Cerebellar nuclear complex (tissue), 1 donor: ENCODE data around the gene NLGN4Y.

Source experiments
- DNase-seq, 2 experiments: peaks; one replicate each; lab custom pipeline; 2025; lab: John Stamatoyannopoulos, UW

The NLGN4Y gene

GRCh38 chrY:14524272-14525231 lies at the start of gene NLGN4Y:
TSS of gene NLGN4Y (plus strand) at chrY:14524529. CDS start at chrY:14622120, 97,591 bp downstream.
- DNase-seq = no peak

- DNase-seq = no peak
These were observed 38.4 kb upstream of the NLGN4Y start for GRCh38 chrY:14485935-14486334.

GRCh38 chrY:14490226-14490625 lies 34.1 kb upstream of the NLGN4Y start:
- no peak for DNase-seq

DNA sequence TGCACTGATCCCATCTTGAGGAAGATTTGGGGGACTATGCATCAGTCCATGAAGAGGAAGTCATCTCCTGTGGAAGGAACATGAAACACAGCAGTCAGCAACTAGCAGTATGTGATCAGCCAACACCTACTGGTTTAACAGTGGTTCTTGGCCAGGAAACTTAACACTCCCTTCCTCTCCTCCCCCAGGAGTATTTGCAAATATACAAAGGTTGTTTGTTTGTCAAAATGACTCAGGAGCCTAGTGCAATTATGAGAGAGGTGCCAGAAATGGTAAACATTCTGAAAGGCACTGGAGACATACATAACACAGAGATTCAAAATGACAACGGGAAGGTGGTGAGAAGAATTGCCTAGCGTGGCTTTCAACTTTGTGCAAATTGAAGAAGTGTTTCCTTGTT lies 26.3 kb upstream of the NLGN4Y start:
- no peak for DNase-seq

GRCh38 chrY:14504592-14504991 lies 19.7 kb upstream of the NLGN4Y start:
- no peak for DNase-seq

DNA sequence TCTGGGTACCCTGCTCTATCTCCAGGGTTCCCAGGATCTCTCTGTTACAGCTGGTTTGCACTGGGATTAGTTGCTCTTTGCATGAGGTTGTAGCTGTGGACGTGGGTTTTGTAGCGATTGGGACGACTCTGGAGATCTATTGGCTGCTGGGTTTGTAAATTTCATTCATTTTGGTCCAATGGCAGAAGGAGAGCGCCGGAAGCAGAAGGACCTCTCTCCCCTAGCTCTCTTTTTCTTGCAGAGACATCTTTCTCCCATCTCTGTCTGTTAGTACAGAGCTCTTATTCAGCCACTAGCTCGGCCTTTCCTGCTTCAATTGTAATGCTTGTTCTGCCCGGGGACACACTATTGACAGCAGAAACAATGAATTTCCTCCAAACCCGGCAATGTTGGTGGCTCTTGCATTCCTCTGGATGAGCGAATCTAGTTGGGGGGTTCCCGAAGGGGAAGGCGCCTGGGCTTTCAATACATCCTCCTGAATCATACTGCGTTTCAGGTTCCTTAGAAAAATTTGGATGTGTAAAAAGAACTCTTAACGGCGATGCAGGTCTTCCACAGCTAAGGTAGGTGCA lies 1.9 kb upstream of the NLGN4Y start:
- no peak for DNase-seq

- DNase-seq = no peak
These were observed 648 bp upstream of the NLGN4Y start for GRCh38 chrY:14523491-14524271.

DNA sequence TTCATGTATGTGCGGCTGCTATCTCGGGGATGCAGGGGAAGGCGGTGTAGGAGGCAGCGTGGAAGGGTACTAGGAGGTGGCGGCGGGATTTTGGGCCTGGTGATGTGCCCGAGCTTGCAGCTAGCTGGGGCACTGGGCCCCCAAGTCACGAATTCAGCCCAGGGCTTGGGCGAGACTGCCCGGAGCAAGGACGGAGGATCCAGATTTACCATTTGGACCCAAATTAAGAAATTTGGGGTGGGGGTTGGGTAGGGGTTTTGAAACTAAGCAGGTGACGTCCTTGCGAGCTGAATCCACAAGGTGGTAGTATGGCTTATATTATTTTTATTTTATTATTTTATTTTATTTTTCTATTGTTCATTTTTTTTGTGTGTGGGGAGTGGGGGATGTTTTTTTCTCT lies 986 bp downstream of the NLGN4Y start:
- DNase-seq = no peak

DNA sequence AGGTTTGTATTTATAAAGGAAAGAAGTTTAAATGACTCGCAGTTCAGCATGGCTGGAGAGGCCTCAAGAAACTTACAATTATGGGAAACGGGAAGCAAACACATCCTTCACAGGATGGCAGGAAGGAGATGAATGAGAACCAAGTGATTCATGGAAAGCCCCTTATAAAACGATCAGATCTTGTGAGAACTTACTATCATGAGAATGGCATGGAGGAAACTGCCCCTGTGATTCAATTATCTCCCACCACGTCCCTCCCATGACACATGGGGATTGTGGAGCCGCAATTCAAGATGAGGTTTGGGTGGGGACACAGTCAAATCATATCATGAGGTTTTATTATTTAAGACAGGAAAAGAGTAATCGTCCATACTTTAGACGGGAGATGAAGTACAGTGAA lies 4.0 kb downstream of the NLGN4Y start:
- DNase-seq = no peak

DNA sequence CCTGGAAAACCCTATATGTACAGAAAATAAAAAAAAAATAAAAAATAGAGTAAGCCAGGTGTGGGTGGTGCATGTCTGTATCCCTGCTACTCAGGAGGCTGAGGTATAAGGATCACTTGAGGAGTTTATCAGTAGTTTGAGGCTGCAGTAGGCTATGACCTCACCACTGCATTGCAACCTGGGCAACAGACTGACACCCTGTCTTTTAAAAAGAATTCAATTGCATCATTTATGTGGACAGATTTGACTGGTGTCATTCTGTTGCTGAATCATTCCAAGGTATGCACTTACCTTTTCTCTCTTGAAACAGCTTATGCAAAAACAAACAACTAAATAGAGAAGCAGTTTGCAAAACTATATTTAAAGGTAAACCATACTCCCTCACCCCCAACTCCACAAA lies 12.4 kb downstream of the NLGN4Y start:
- no peak for DNase-seq

DNA sequence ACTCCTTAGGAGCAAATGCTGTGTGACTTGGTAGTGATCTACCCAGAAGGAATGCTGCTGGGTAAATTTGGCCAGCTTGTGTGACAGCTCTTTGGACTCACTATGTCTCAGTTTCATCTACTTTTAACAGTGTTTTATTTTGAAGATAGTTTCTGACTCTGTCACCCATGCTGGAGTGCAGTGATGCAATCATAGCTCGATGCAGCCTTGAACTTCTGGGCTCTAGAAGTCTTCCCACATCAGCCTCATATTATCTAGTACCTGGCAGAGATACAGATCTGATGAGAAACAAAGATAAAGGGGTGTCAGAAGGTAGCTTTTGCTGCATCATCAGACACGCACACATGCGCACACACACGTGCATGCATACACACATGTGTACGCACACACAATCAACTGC lies 19.2 kb downstream of the NLGN4Y start:
- DNase-seq = no peak

- DNase-seq = no peak
These were observed 57.0 kb downstream of the NLGN4Y start for GRCh38 chrY:14581294-14581693.

DNA sequence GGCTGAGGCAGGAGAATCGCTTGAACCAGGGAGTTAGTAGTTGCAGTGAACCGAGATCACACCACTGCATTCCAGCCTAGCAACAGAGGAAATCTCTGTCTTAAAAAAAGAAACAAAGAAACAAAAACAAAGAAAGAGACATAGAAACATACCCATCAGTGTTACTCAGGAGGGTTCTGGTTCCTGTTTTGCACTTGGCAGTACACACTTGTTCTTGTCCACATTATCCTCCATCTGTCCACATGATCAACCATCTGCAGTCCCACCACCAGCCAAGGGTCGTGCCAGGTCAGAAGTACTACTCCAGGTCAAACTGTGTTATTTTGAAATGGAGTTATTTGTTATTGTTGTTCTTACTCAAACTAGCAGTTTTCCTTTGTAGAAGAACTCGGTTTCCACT lies 62.4 kb downstream of the NLGN4Y start:
- DNase-seq = no peak

GRCh38 chrY:14601372-14601771 lies 77.0 kb downstream of the NLGN4Y start:
- no peak for DNase-seq

- DNase-seq = no peak
These were observed 93.3 kb downstream of the NLGN4Y start for GRCh38 chrY:14617625-14618024.

GRCh38 chrY:14618513-14618912 lies 94.2 kb downstream of the NLGN4Y start:
- DNase-seq = no peak

DNA sequence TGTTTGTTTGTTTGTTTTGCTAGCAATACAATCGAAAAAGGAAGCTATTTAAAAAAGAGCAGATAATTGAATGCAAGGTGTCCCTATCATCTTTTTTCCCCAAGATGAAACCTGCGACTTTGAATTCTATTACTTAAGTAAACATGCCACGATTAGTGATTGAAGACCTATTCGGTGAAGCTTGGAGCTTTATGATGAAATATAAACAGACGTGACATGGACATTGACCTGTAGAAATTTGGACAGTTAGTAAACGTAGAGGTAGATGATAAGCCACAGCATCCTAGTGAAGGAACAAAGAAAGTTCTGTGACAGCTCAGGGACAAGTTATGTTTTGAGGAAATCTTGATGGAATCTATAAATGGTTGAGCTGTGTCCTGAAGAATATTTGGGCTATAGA lies 103.9 kb downstream of the NLGN4Y start:
- no peak for DNase-seq

- DNase-seq = no peak
These were observed 107.3 kb downstream of the NLGN4Y start for GRCh38 chrY:14631676-14632075.

DNA sequence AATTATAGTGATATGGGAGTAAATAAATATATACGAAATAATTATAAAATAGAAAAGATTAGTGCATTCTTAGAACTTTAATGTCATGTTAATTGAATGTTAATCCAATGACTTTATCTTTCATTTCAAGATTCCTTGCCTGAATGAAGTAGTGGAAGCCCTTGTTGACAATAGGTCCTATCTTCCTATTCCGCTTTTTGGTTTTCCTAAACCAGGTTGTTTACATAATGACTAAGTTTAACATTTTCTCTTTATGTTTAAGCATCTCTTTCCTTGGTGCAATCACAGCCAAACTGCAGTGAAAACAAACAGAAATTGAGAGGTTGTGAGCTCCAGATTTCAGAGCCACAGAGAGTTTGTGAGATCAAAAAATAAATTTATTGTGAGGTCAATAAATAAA lies 109.4 kb downstream of the NLGN4Y start:
- DNase-seq = no peak

- no peak for DNase-seq
These were observed 110.6 kb downstream of the NLGN4Y start for GRCh38 chrY:14634954-14635353.

GRCh38 chrY:14637551-14637950 lies 113.2 kb downstream of the NLGN4Y start:
- DNase-seq = no peak

- DNase-seq = no peak
These were observed 117.5 kb downstream of the NLGN4Y start for GRCh38 chrY:14641853-14642252.
